Measurements from ENCODE around the gene KIRREL3. TPM values are rescaled to one million over a fixed set of nuclear protein-coding genes. Genes with fewer than 3 reads are reported as not detected.

Gene KIRREL3
- total and polyA plus RNA-seq, 9 of the 15 experiments (the other 6 are each of a cell fraction or from before 2014, with no cell fraction given) = 0.04 to 0.10 TPM; not detected in 7

- no peak overlapping the region for H3K4me3 ChIP-seq
- no TSS peak for BruUV-seq (replicated peaks)
- ChIA-PET POLR2A (no interaction called here), CTCF (ENCODE audit: low intra/inter-chr PET ratio) (no interaction called here)
- H3K9ac ChIP-seq (ENCODE audit: insufficient read depth in 1 of 2, low read depth in 2 of 2, low read length in 2 of 2) = no peak overlapping the region
- ATAC-seq (no peak), FAIRE-seq (no peak), DNase-seq (ENCODE audit: extremely low read depth in 1 of 4, low spot score in 3 of 4) (no peak)
- no peak overlapping the region for H3K4me2 ChIP-seq (ENCODE audit: insufficient read depth, low read length)
- H4K20me1 ChIP-seq (replicated peaks; ENCODE audit: control insufficient read depth, insufficient read depth, low read length) = 0 out of 2 replicates have a peak, but pooled peaks cover 10% of the 10 kb centered on the region
- no peak overlapping the region for H2AFZ ChIP-seq (ENCODE audit: low read depth, low read length)
- H3K9me1 ChIP-seq (ENCODE audit: control insufficient read depth, insufficient read depth, low read length) = no peaks in the 10 kb centered on the region
- H3K27ac ChIP-seq (ENCODE audit: extremely low read depth, low read depth, low read length) = no peak overlapping the region
- H3K36me3 ChIP-seq (ENCODE audit: control insufficient read depth, insufficient read depth, low read length) = no peaks in the 10 kb centered on the region
- intact Hi-C loops (cut with micrococcal nuclease) (loop anchor here (10.0 kb wide), 1 partner anchor 164 kb away; no protein-coding TSS in a partner anchor), in situ Hi-C loops (cut with MboI) (no loop called here)
- H3K4me1 ChIP-seq (replicated peaks in 1 of 2; ENCODE audit: control insufficient read depth in 2 of 2, insufficient read depth in 2 of 2, low read length in 2 of 2) = no peaks in the 10 kb centered on the region
- 0% methylated on average over 1 of the region's 1 CpG for WGBS (ENCODE audit: insufficient coverage, low coverage, missing lambda C conversion rate)
- H3K79me2 ChIP-seq (ENCODE audit: control insufficient read depth, insufficient read depth, low read length) = no peaks in the 10 kb centered on the region
- H3K9me3 ChIP-seq (replicated peaks; ENCODE audit: control insufficient read depth, insufficient read depth, low read depth, low read length) = no peaks in the 10 kb centered on the region
- H3K27me3 ChIP-seq (ENCODE audit: control insufficient read depth in 2 of 2, insufficient read depth in 2 of 2, low read length in 2 of 2) = peaks cover 8 to 25% of the 10 kb centered on the region in 2 experiments
- TF ChIP-seq TCFL5 (CRISPR knock-in tag; conservative IDR thresholded peaks at IDR 0.05) (no peak), HLTF (IDR thresholded peaks at IDR 0.05) (no peak), ZNF507 (tag; conservative IDR thresholded peaks at IDR 0.05) (no peak), KLF1 (tag; IDR thresholded peaks at IDR 0.05) (no peak), SFPQ (IDR thresholded peaks at IDR 0.05; ENCODE audit: low read depth, low read length) (no peak)
Observed at GRCh38 chr11:126608658-126609057, 391.9 kb downstream of the KIRREL3 start.

All from K562 (cell line).